Pons (tissue), 1 donor: ENCODE results near the gene CHRM2.

ENCODE experiments used
- DNase-seq: peaks from one replicate; pipeline ENCODE4 v3.0.0-alpha.2; 2016; ENCODE audit warnings: low spot score

CHRM2 gene

DNA sequence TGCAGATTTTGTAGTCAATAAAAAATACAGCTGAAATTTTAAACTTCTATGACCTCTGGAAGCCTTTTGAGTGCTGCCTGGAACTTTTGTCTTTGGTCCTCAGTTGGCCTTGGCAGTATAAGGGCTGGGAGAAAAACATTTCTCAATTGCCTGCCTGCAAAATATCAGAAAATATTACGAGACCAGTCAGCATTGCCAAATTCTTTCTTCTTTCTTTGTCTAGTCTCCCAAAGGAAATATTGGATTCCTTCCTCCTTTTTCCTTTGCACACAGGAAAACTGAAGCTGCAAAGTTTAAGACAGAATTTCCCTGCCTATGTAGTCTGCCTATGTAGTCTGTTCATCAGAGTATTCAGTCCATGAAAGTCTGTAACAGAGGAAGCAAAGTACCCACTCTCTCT lies 95.9 kb downstream of the CHRM2 start:
- no peak for DNase-seq

DNA sequence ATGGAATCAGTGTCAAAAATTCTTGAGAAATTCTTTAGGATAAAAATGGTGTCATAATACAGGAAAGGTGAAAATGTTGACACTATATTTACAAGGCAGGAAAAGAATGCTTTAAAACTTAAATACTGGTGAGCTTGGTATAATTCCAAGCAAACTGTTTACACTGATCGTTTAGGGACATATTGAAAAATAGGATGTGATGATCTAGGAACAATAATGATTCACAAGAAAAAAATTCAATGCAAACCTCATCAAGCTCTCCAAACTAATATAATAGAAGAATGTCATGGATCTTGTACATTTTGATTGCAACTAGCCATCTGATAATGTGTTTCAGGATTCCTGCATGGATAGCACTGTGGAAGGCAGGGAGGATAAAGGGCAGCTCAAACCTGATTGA lies 98.4 kb downstream of the CHRM2 start:
- DNase-seq, result no peak

DNA sequence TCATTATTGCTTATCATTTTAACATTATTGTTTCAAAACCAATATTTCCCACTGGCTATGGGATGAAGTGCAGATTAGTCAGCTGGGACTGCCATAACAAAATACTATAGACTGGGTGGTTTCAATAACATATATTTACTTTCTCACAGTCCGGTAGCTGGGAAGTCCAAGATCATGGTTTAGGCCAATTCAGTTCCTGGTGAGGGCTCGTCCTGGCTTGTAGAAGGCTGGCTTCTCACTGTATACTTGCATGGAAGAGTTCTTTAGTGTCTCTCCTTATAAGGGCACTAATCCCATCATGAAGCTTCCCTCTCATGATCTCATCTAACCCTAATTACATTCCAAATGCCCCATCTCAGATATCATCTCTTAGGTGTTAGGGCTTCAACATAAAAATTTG lies 101.3 kb downstream of the CHRM2 start:
- no peak for DNase-seq

DNA sequence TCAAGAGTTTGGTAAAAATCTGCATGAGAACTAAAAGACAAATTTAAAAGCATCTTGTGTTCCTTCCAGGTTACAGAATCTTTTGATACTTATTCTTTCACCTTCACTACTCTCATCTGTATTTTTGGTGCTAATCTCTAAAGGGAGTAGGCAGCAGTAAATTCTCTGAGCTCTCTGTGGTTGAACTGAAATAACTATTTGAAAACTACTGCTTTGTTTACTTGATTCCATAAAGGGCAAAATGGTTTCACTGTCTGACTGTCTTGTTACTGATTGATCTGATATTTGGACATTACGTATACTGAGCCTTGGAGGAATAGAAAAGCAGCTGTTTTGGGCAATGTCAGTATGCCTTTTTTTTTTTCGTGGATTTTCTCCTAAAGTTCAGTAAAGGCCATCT lies 103.3 kb downstream of the CHRM2 start:
- DNase-seq, result no peak

DNA sequence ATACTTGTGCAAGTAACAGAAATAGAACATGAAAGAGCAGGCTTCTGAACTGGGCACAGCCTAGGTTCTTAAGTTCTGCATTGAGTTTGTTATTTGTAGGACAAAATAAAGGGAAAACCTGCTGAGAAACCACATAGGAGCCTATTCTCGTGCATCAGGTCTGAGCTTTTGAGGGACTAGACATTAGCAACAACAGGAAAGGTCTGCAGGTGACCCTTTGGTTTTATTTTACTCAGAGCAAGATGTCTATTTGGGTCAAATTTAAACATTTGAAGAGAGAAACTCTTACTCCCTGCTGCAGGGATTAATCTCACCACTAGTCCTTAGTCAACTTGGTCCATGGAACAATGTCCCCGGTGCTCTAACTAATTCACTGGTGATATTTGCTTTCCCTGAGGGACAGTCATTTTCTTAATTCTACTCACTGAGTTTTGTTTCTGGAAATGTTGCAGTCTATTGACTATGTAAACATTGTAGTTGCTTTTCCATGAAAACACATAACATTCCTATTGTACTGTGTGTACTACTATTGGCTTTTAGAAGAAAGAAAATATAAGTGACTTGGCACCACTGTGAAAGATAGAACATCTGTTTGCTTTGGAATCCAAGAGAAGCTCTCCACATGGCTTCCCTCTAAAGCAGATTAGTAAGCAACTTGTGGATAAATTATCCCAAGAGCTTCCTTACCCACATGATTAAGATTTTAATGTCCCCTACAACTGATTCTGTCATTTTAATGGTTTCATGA lies 108.2 kb downstream of the CHRM2 start:
- DNase-seq, result no peak

DNA sequence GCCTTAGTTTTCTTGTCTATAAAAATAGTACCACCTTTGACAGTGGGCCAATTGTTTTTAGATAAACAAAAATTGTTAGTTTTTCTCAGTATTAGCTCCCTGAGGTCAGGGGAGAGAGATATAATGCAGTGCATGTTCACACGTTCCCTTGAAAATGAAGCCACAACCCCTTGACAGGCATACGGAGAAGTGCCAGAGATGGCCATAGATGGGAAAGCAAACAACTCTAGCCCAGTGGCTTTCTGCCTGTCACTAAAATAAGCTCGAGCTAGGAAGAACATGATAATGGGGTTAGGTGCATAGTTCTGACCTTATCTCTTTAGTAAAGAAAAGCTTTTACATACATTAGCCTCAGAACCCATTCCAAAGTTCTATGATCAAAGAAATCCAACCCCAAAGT lies 124.9 kb downstream of the CHRM2 start:
- no peak for DNase-seq

DNA sequence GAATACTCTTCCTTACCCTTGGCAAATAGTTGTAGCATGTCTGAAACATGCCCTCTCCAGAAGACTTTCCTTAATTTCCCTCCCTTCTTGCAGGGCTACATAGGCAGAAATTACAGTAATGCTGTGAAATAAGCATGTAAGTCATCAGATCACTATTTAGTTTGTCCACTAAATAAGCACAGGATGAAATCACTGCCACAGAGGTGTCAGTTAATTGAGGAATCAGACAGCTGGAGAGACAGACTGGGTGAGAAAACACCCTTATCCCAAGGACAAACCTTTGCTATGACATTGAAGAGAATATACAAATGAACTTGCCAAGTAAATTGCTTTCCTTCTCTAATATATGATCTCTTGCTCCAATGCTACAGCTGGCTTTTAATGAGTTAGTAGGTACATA lies 129.3 kb downstream of the CHRM2 start:
- no peak for DNase-seq

DNA sequence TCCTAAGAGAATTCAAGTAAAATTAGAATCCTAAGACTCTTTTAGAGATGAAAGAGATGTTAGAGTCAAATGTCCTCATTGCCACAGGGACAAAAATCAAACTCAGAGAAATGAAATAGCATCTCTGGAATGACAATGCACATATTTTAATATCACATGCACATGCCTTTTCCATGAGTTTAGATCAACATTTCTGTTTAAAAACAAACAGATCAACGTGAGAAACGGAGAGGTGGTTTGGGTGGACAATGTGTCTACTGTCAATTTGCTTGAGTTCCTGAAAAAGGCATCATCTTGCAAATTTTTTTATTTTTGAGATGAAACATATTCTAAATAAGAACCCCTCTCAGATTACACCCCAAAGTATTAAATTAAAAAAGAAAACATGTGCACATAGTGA lies 130.0 kb downstream of the CHRM2 start:
- DNase-seq, result no peak

DNA sequence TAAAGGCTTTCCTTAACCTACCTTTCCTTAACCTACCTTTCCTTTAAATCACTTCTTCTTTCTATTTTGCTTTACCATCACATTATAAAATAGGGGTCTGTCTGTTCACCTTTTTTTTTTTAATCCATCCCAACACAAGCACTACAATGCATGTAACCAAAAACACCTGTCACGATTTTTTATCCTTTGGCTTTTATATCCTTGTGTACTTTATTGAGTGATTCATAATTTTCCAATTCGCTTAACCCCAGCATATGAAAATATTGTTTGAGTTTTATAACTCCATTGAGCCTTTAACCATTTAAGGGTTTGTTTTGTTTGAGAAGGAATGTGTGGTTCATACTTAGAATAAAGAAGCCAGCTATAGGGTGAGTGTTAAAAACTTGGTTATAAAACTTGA lies 132.2 kb downstream of the CHRM2 start:
- DNase-seq, result no peak

DNA sequence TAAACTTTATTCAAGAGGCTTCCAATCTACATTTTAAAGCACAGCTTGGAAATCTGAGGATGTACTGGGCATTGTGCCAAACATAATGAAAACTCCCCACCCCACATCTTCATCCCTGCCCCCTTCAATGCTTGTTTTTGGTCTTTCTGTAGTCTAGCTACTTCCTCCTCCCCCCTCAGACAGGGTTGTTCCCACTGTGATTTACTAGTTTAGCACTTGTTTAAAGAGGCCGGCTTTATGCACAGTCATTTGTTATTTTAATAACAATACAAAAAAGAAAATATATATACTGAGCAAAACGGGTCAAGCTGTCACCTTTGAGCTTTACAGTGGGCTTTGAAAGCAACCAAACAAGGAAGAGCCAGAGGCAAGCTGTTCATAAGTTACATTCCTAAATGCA lies 132.6 kb downstream of the CHRM2 start:
- no peak for DNase-seq

DNA sequence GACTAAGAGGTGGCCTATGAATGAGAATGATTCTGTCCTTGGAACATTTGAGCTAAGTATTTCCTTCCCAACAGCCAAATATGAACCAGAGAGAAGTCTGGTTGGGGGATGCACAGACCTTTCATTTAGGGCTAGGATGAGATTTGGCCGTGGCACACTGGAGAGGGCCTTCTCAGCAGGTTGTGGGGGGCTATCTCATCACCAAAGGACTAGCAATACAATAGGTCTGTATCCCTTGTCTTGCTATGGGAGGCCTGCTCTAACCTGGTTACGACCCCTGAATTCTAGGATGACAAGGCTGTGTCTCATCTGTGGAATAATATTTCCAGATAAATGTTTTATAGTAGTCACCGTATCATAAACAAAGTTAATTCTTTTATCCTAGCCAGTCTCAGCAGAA lies 133.0 kb downstream of the CHRM2 start:
- DNase-seq, result no peak

DNA sequence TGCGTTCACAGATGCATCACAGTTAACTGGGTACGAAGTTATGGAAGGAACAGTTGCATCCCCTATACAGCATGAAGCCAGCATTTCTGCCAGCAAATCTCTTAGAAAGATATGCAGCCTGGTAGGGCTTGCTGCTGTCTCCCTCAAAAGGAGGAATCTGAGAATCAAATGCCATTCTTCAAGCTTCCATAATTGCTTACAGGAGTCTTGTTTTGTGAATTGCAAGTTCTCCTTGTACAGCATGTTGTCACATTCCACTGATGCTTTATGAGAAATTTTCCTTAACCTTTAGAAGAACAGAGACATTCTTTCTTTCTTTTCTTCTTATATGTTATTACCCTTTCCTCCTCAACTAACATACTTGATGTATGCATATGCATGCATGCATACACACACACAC lies 134.6 kb downstream of the CHRM2 start:
- no peak for DNase-seq

DNA sequence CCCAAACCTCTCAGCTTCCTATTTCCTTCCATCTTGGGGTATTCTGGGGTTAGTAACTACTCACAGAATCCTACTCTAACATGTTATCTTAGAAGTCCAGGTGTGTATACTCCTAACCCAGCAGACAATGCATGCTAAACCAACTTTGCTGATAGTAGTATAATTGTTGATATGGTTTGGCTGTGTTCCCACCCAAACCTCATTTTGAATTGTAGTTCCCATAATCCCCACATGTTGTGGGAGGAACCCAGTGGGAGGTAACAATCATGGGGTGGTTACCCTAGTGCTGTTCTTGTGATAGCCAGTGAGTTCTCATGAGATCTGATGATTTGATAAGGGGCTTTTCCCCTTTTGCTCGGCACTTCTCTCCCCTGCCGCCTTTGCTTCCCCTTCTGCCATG lies 135.1 kb downstream of the CHRM2 start:
- no peak for DNase-seq

DNA sequence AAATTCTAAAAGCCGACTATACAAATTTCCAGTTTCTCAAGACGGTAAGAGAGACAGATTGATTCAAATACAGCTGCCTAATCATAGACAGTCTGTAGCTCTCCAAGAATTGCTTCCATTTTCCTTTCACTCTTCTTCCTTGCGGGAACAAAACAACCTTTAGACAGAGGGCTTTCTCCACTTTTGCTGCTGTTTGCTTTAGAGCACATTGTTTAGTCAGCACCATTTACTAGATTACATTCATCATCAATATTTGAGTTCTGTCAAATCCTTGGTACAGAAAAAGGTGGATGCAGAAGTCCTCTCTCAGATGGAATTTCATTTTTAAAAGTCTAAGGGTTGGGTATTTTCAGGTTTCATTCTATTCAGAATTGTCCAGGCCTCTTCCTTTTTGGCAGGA lies 137.4 kb downstream of the CHRM2 start:
- DNase-seq, result no peak

DNA sequence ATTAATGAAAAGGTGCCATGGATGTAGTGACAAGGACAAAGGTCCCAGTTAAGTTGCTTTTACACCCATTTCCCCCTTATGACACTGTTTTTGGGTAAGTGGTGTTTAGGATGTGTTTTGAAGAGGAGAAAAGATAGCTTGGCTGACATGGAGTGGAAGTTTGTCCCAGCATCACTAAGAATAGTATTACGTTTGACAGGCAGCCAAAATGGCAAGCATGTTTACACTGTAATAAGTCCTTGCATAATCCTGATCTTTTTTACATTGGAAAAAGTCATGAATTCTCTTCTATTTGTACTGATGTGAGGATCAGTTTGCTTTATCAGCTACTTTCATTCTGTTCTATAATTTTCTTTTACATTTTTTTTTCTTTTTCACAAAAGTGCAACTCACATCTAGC lies 137.8 kb downstream of the CHRM2 start:
- DNase-seq, result no peak

DNA sequence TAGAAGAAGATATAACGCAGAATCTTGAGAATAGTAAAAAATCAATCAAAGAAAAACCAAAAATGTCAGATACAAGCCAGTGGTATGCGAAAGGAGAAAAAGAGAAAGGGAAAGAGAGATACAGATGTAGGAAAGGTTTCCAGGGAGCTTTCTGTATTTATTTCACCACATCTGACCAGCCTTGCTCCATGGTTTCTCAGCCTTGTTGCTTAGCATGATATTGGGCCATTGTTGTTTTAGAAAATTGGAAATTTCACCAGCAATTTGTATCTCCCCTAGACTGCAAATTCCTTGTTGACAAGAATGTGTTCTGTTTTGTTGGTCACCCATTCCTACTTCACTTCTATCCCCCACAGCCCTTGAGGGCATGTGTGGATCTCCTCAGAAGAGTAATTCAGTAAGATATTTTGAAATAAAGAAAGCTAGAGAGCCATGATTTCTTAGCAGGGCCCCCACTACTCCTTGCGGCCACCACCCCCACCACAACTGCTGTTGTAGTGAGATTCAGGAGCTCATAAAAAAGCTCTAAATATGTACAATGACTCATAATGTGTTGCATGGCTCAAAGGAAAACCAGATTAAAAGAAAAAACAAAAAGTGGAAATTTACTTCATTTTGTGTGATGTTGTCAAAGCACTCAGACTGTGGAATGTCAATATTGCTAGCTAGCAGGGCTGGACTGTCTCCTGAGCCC lies 138.7 kb downstream of the CHRM2 start:
- DNase-seq, result no peak

DNA sequence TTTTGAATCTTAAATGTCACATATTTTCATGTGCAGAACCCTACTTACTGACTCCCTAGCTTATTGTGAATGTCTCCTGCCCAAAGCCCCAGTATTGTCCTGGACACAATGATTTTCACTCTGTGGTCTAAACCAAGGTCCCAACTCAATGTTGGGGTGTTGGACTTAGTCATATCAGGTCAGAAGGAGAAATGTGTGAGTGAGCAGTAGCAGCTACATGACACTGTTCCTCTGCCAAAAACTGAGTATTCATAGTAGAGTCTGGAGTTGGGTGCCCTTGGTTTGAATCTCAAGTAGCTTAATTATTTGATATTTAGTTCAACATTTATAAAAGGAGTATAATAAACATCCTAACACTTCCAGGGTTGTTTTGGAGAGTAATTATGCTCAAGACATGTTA lies 141.0 kb downstream of the CHRM2 start:
- DNase-seq, result no peak

DNA sequence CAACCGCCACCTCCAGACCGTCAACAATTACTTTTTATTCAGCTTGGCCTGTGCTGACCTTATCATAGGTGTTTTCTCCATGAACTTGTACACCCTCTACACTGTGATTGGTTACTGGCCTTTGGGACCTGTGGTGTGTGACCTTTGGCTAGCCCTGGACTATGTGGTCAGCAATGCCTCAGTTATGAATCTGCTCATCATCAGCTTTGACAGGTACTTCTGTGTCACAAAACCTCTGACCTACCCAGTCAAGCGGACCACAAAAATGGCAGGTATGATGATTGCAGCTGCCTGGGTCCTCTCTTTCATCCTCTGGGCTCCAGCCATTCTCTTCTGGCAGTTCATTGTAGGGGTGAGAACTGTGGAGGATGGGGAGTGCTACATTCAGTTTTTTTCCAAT lies 146.6 kb downstream of the CHRM2 start:
- DNase-seq, result no peak

DNA sequence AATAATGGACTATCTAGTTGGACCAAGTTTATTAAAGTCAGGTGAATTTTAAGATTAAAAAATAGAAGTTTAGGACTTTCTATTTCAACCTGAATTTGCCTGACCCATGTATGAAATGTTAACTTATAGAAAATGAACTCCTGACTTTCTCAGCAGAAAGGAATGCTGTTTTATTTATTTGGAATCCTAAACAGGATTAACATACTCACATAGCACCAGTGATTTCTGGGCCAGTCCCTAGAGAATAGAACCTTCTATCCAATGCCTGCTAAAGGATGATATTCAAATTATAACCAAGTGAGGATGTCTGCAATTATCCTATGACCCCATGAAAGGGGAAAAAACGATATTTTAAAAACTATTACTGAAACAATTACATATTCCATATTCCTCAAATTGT lies 148.8 kb downstream of the CHRM2 start:
- no peak for DNase-seq

DNA sequence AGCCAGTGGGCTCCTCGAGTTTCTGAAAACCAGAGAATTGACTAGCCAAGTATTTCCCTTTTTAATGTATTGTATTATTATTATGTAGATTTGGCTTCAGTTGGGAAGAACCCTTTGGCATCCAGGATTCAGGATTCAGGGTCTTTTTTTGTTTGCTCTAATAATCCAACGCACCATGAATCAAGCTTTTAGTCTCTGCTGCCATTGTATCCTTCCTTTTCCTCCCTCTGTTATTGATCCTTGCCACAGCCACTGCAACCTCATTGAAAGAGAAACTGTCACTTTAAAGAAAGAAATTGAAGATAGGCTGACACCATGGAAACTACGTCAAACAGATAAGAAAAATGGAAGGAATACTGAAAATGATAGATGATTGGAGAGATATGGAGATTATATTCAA lies 150.0 kb downstream of the CHRM2 start:
- no peak for DNase-seq

DNA sequence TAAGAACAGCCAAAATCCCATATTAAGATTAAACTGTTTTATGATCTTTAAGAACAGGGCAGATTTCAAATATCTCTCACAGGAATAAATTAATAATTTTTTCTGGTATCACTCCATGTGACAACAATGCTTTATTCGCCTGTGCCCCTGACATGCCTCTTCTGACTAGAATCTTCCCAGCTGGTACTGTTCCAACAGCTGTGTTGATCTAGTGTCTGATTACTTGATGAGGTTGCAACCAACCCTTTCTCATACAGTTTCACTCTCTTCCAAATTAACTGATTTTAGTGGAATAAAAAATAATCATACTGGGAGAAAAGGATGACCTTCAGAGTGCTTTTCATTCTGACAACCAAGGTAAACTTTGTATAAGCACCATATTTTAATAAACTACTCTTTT lies 151.9 kb downstream of the CHRM2 start:
- no peak for DNase-seq

DNA sequence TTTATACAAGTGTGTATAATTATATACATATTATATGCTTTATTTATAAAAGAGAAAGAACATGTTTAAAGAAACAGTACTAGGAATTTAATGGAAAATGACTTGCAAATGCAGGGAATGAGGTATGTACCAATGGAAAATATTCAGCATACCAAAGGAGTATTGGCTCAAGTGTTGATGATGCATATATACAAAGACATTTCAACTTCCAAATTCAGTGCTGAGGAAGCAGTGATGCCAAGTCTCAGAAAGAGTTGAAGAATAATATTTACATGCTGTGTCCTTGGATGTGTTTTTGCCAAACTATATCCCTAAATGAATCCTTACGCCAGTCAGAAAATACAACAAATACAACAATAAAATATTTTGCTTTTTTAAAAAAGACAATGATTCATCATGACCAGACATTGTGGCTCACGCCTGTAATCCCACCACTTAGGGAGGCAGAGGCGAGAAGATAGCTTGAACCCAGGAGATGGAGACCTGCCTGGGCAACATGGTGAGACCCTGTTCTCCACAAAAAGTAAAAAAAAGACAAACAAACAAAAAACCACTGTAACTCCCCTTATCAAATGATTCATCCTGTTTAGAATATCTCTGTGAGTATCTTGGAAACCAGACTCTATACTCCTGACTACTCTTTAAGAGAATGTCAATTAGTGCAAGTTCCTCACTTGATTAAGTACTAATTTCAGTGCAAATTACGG lies 157.2 kb downstream of the CHRM2 start:
- no peak for DNase-seq

DNA sequence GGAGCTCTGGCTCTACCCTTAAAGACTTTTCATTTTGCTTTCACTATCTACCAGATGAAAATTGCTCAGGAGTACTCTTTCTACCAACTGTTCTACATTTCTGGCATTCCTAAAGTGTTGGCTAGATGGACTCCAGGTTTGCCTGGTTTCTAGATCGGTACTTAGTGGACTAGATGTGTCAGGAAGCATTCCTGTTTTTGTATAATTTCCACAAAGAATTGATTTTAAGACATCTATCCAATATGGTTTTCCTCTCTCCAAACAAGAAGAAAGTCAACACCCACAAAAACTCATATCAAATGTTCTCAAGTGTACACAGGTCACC lies 157.7 kb downstream of the CHRM2 start:
- no peak for DNase-seq

DNA sequence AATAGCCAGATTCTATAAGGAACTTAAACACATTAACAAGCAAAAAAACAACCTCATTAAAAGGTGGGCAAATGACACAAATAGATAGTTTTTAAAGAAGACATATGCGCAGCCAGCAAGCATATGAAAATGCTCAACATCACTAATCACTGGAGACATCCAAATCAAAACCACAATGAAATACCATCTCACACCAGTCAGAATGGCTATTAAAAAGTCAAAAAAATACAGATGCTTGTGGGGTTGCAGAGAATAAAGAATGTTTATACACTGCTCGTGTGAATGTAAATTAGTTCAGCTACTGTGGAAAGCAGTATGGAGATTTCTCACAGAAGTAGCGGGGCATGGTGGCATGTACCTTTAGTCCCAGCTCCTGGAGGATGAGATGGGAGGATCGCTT lies 164.0 kb downstream of the CHRM2 start:
- no peak for DNase-seq
